Osteoblast (primary cell): Measurements from ENCODE around the gene KDELR1. TPM values are rescaled to one million over a fixed set of nuclear protein-coding genes. Genes with fewer than 3 reads are reported as not detected.
A peak's percentile ranks its signal among the peaks of the same experiment; 100 is the strongest.

Source experiments
- DNase-seq: peaks from one replicate; pipeline ENCODE4 v3.0.0; 2011; ENCODE audit warnings: low spot score, mixed read lengths; ENCODE audit not compliant: insufficient read length; ENCODE audit errors: missing footprints
- H2AFZ ChIP-seq: 2 replicates; pipeline ENCODE4 v1.6.0; 2011; ENCODE audit warnings: mild to moderate bottlenecking, low read length
- H3K27ac ChIP-seq: 2 replicates; pipeline ENCODE4 v1.5.1; 2011; ENCODE audit warnings: mild to moderate bottlenecking, low read depth, low read length, moderate library complexity
- H3K27me3 ChIP-seq: 2 replicates; pipeline ENCODE4 v1.6.0; 2012; ENCODE audit warnings: mild to moderate bottlenecking, control low read depth, inconsistent platforms, low read length, moderate library complexity; ENCODE audit not compliant: insufficient read depth
- H3K36me3 ChIP-seq: 2 replicates; pipeline ENCODE4 v1.5.1; 2011; ENCODE audit warnings: mild to moderate bottlenecking, low read length, control low read depth, moderate library complexity; ENCODE audit not compliant: insufficient read depth
- H3K4me1 ChIP-seq: 2 replicates; pipeline ENCODE4 v1.5.1; 2011; ENCODE audit warnings: mild to moderate bottlenecking, low read length, control low read depth, moderate library complexity; ENCODE audit not compliant: insufficient read depth
- H3K4me2 ChIP-seq: 2 replicates; pipeline ENCODE4 v1.6.0; 2011; ENCODE audit warnings: mild to moderate bottlenecking, low read length; ENCODE audit not compliant: insufficient read depth
- H3K4me3 ChIP-seq: fragments of 200-600 bp; sonication (generic); 3 replicates; pipeline ENCODE4 v1.5.1; 2012; ENCODE audit warnings: mild to moderate bottlenecking, low read length, inconsistent platforms; ENCODE audit not compliant: insufficient read depth
- H3K79me2 ChIP-seq: 2 replicates; pipeline ENCODE4 v1.6.0; 2012; ENCODE audit warnings: mild to moderate bottlenecking, low read length, control low read depth, inconsistent platforms; ENCODE audit not compliant: insufficient read depth
- H3K9me3 ChIP-seq: 2 replicates; pipeline ENCODE4 v1.5.1; 2011; ENCODE audit warnings: low read depth, low read length, control low read depth
- H4K20me1 ChIP-seq: 2 replicates; pipeline ENCODE4 v1.6.0; 2012; ENCODE audit warnings: mild to moderate bottlenecking, low read length, control low read depth; ENCODE audit not compliant: insufficient read depth
- CTCF ChIP-seq: IDR thresholded peaks from 2 replicates; pipeline ENCODE4 v1.5.1; 2011; ENCODE audit warnings: mild to moderate bottlenecking, low read depth, low read length, moderate library complexity; ENCODE audit errors: extremely low read depth
- total RNA-seq: library from RNA; depleted of rRNA; stranded (reverse); fragments of >200 nt; gene quantifications from 2 replicates; pipeline ENCODE4 v1.2.3, GENCODE V29; 2012

The KDELR1 gene
- total RNA-seq, 1 donor, result 95.2 TPM

- Histone ChIP-seq H3K27ac (no peak overlapping the region), H2AFZ (no peak overlapping the region), H3K27me3 (no peaks in the 10 kb centered on the region), H3K4me2 (no peak overlapping the region), H3K4me1 (no peaks in the 10 kb centered on the region), H3K79me2 (no peaks in the 10 kb centered on the region), H4K20me1 (peaks cover 2% of the 10 kb centered on the region), H3K36me3 (no peaks in the 10 kb centered on the region), H3K4me3 (no peak overlapping the region), H3K9me3 (no peaks in the 10 kb centered on the region)
- DNase-seq, result no peak
- TF ChIP-seq CTCF, result no peak
Measured at GRCh38 chr19:48354332-48354992, 36.9 kb downstream of the KDELR1 start.

- Histone ChIP-seq H3K27ac (no peak overlapping the region), H3K79me2 (no peaks in the 10 kb centered on the region), H3K4me3 (no peak overlapping the region), H3K36me3 (no peaks in the 10 kb centered on the region), H4K20me1 (peaks cover 2% of the 10 kb centered on the region), H3K27me3 (no peaks in the 10 kb centered on the region), H2AFZ (no peak overlapping the region), H3K9me3 (no peaks in the 10 kb centered on the region), H3K4me2 (no peak overlapping the region), H3K4me1 (no peaks in the 10 kb centered on the region)
- TF ChIP-seq CTCF, result no peak
- DNase-seq, result no peak
Measured at GRCh38 chr19:48353677-48354076, 37.7 kb downstream of the KDELR1 start.

GRCh38 chr19:48351341-48351752 lies 40.0 kb downstream of the KDELR1 start:
- H2AFZ ChIP-seq, result no peak overlapping the region

More at GRCh38 chr19:48351341-48351752, 40.0 kb downstream of the KDELR1 start:
- no peaks in the 10 kb centered on the region for H3K9me3 ChIP-seq
- H3K79me2 ChIP-seq, result no peaks in the 10 kb centered on the region
- DNase-seq, result peak; percentile 94
- H3K36me3 ChIP-seq, result no peaks in the 10 kb centered on the region
- H3K4me2 ChIP-seq, result no peak overlapping the region
- H3K4me1 ChIP-seq, result no peaks in the 10 kb centered on the region
- peaks cover 2% of the 10 kb centered on the region for H4K20me1 ChIP-seq
- H3K27ac ChIP-seq, result no peak overlapping the region
- H3K27me3 ChIP-seq, result no peaks in the 10 kb centered on the region
- H3K4me3 ChIP-seq, result no peak overlapping the region
- TF ChIP-seq CTCF, result peak; percentile 70
